HEK293 (cell line): ENCODE data around the gene BLVRB.

ENCODE experiments used
- ZFP3 ChIP-seq: fragments of 450-650 bp; formaldehyde crosslinking; IDR thresholded peaks from 2 replicates; pipeline ENCODE4 v1.5.1; 2016; ENCODE audit warnings: low read depth, missing biosample characterization, missing genetic modification characterization
- TF ChIP-seq, protein P1 (sequence below): fragments of 450-650 bp; formaldehyde crosslinking; IDR thresholded peaks from 2 replicates; pipeline ENCODE4 v1.5.1; 2016; ENCODE audit warnings: missing biosample characterization, missing genetic modification characterization

GRCh38 chr19:40398417-40399131, 67.0 kb downstream of the BLVRB start:
- TF ChIP-seq, protein P1, sequence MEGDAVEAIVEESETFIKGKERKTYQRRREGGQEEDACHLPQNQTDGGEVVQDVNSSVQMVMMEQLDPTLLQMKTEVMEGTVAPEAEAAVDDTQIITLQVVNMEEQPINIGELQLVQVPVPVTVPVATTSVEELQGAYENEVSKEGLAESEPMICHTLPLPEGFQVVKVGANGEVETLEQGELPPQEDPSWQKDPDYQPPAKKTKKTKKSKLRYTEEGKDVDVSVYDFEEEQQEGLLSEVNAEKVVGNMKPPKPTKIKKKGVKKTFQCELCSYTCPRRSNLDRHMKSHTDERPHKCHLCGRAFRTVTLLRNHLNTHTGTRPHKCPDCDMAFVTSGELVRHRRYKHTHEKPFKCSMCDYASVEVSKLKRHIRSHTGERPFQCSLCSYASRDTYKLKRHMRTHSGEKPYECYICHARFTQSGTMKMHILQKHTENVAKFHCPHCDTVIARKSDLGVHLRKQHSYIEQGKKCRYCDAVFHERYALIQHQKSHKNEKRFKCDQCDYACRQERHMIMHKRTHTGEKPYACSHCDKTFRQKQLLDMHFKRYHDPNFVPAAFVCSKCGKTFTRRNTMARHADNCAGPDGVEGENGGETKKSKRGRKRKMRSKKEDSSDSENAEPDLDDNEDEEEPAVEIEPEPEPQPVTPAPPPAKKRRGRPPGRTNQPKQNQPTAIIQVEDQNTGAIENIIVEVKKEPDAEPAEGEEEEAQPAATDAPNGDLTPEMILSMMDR (tag by site-specific recombination): no peak
- no peak for TF ChIP-seq ZFP3 (tag by site-specific recombination)
